Effector memory CD4-positive, alpha-beta T cell (primary cell): ENCODE data around the gene TADA1.

Experiments
- DNase-seq, 3 donors: peaks; one replicate each; pipeline ENCODE4 v3.0.0-alpha.2; 2020
- H3K27ac ChIP-seq: 2 replicates; pipeline ENCODE4 v1.7.0; 2013; ENCODE audit warnings: mild to moderate bottlenecking, low read length, moderate library complexity; ENCODE audit not compliant: insufficient read depth, poor library complexity, severe bottlenecking
- H3K27me3 ChIP-seq: replicated peaks from 2 replicates; pipeline ENCODE4 v1.7.0; 2013; ENCODE audit warnings: mild to moderate bottlenecking, low read length; ENCODE audit not compliant: insufficient read depth, control insufficient read depth, poor library complexity, severe bottlenecking
- H3K36me3 ChIP-seq: 2 replicates; pipeline ENCODE4 v1.7.0; 2013; ENCODE audit warnings: mild to moderate bottlenecking, low read length, moderate library complexity; ENCODE audit not compliant: control insufficient read depth, insufficient read depth
- H3K4me1 ChIP-seq: 2 replicates; pipeline ENCODE4 v1.7.0; 2013; ENCODE audit warnings: low read length, mild to moderate bottlenecking; ENCODE audit not compliant: control insufficient read depth, insufficient read depth, poor library complexity, severe bottlenecking
- H3K4me3 ChIP-seq: 2 replicates; pipeline ENCODE4 v1.7.0; 2013; ENCODE audit warnings: low read length, low read depth, mild to moderate bottlenecking; ENCODE audit not compliant: insufficient read depth, poor library complexity, severe bottlenecking
- H3K9me3 ChIP-seq: 2 replicates; pipeline ENCODE4 v1.7.0; 2013; ENCODE audit warnings: mild to moderate bottlenecking, low read length, moderate library complexity; ENCODE audit not compliant: control insufficient read depth

Gene TADA1

DNA sequence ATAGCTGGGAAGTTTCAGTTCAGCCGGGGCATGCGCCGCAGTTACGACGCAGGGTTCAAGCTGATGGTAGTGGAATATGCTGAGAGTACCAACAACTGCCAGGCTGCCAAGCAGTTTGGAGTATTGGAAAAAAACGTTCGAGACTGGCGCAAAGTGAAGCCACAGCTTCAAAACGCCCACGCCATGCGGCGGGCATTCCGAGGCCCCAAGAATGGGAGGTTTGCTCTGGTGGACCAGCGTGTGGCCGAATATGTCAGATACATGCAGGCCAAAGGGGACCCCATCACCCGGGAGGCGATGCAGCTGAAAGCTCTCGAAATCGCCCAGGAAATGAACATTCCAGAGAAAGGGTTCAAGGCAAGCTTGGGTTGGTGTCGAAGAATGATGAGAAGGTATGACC is 26.9 kb downstream of the TADA1 start:
- no peaks in the 10 kb centered on the region for H3K9me3 ChIP-seq
- no peaks in the 10 kb centered on the region for H3K4me1 ChIP-seq
- DNase-seq: no peak
- H3K27ac ChIP-seq: no peak overlapping the region
- peaks cover 77% of the 10 kb centered on the region for H3K36me3 ChIP-seq
- H3K4me3 ChIP-seq: no peak overlapping the region
- H3K27me3 ChIP-seq: no peaks in the 10 kb centered on the region

- no peaks in the 10 kb centered on the region for H3K4me1 ChIP-seq
- no peaks in the 10 kb centered on the region for H3K9me3 ChIP-seq
- no peak overlapping the region for H3K27ac ChIP-seq
- peaks cover 82% of the 10 kb centered on the region for H3K36me3 ChIP-seq
- H3K4me3 ChIP-seq: no peak overlapping the region
- H3K27me3 ChIP-seq: no peaks in the 10 kb centered on the region
- DNase-seq: no peak
These were observed 27.9 kb downstream of the TADA1 start for GRCh38 chr1:166848193-166848592.

GRCh38 chr1:166844791-166845190 is 31.3 kb downstream of the TADA1 start:
- Histone ChIP-seq H3K4me1 (peaks cover 11% of the 10 kb centered on the region), H3K27ac (no peak overlapping the region), H3K27me3 (no peaks in the 10 kb centered on the region), H3K9me3 (no peaks in the 10 kb centered on the region), H3K4me3 (no peak overlapping the region), H3K36me3 (peaks cover 76% of the 10 kb centered on the region)
- no peak for DNase-seq

DNA sequence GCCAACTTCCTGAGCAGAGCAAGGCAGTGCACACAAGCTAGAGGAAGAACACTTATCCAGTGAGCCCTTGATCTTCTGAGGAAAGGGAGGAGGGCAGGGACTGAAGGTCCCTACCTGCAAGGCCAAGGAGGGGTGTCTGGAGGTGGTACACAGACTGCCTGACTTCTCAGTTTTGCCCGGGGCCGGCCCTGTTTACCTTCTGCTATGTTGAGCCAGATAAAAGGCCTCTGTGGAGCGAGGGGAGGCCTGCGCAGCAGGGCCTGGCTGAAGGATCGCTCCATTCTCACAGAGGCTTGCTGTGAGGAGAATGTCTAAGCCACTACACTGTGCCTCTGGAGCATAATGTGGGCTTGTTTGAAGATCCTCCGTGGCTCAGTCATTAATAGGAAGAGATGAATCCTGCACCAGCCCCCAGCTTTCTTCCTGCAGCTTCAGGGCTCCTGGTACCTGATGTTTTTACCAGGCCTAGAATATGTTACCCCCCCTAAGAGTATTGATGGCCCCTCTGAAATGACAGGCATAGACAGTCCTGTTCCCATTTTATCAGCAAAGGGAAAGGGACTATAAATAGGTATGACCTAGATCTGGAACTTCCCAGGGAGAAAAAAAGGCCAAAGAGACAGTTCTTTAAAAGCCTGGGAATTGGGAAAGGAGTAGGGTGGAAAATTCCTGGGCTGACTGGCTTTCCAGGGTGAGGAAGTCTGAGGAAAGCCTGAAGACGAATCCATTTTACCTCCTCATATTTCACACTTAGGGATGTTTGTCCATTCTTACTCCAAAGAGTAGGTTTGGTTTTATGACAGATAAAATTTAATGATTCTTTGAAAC is 32.1 kb downstream of the TADA1 start:
- no peak for DNase-seq
- H3K9me3 ChIP-seq: no peaks in the 10 kb centered on the region
- no peaks in the 10 kb centered on the region for H3K27me3 ChIP-seq
- no peak overlapping the region for H3K27ac ChIP-seq
- H3K4me3 ChIP-seq: no peak overlapping the region
- H3K4me1 ChIP-seq: peaks cover 13% of the 10 kb centered on the region
- peaks cover 68% of the 10 kb centered on the region for H3K36me3 ChIP-seq

DNA sequence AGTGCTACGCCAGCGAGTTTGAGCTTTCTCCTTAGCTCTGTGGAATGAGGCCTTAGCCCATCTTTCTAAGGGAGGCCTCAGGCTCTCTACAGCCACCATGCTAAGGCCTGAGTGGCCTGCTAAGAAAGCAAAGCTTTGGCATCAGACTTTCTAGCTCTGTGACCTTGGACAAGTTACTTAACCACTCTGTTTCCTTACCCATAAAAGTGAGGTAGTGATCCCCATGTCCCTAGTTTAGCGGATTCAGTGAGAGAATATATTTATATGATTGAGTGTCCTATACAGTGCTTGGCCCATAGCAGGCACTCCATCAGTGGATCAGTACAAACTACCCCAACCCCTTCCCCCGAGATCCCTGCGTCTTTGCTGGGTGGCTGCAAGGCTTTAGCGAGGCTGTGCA is 32.7 kb downstream of the TADA1 start:
- H3K4me1 ChIP-seq: peaks cover 20% of the 10 kb centered on the region
- no peaks in the 10 kb centered on the region for H3K27me3 ChIP-seq
- peaks cover 61% of the 10 kb centered on the region for H3K36me3 ChIP-seq
- no peak overlapping the region for H3K4me3 ChIP-seq
- DNase-seq: no peak
- H3K27ac ChIP-seq: no peak overlapping the region
- no peaks in the 10 kb centered on the region for H3K9me3 ChIP-seq

DNA sequence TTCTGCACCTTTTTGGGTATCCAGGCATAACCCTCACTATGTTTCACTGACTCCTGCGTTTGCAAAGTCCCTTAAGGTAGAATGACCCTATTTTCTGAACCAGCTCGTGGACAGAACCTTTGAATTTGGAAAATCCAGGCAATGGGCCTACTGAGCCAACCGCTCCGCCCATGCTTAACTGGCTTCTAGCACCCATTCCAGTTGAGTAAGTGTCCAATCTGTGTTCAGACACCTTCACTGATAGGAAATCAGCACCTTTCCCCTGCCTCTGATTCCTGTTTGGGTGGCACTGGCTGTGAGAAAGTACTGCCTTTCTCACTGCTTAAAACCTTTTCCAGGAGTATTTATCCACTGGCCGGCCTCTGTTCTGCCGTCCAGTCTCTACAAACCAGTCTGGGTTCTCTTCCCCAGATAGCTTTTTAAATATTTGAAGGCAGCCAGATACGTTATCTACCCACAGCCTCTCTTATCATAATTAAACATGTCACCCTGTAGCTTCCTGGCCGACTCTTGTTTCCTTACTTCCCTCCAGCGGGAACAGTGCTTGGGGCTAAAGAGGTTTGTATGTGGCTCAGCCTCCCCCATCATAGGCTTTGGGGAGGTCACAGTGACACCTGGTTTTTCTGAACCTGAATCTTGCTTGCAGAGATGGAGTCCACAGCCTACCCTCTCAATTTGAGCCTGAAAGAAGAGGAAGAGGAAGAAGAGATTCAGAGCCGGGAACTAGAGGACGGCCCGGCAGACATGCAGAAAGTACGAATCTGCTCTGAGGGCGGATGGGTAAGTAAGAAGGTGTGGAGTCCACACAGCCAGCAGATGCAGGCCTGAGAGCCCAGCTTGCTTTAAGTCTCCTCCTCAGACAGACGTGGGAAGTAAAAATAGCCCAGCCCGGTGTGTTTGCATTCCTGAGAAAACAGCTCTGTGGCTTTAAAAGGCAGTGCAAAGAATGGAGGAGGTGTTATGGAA is 35.5 kb downstream of the TADA1 start:
- peaks cover 20% of the 10 kb centered on the region for H3K4me1 ChIP-seq
- H3K27ac ChIP-seq: peak overlapping the region; percentile 72
- peak overlapping the region; percentile 66 for H3K4me3 ChIP-seq
- H3K9me3 ChIP-seq: no peaks in the 10 kb centered on the region
- no peaks in the 10 kb centered on the region for H3K27me3 ChIP-seq
- H3K36me3 ChIP-seq: peaks cover 34% of the 10 kb centered on the region
- DNase-seq: no peak

- Histone ChIP-seq H3K36me3 (peaks cover 26% of the 10 kb centered on the region), H3K9me3 (no peaks in the 10 kb centered on the region), H3K27ac (peak overlapping the region; percentile 85), H3K27me3 (no peaks in the 10 kb centered on the region), H3K4me3 (peak overlapping the region; percentile 66), H3K4me1 (peaks cover 20% of the 10 kb centered on the region)
- peak; percentile 51 to 53 (median 53) for DNase-seq
These were observed 36.3 kb downstream of the TADA1 start for GRCh38 chr1:166839600-166840308.

- DNase-seq: peak; percentile 70 to 74 (median 73)
- H3K4me1 ChIP-seq: peaks cover 20% of the 10 kb centered on the region
- no peaks in the 10 kb centered on the region for H3K27me3 ChIP-seq
- peak within 1 kb of the TSS; percentile 66 for H3K4me3 ChIP-seq
- no peaks in the 10 kb centered on the region for H3K9me3 ChIP-seq
- H3K36me3 ChIP-seq: peaks cover 21% of the 10 kb centered on the region
- peak within 1 kb of the TSS; percentile 85 for H3K27ac ChIP-seq
These were observed 37.1 kb downstream of the TADA1 start, which contains the start of gene POGK for GRCh38 chr1:166838766-166839599. Gene POGK (plus strand): TSS chr1:166839475. CDS start chr1:166840957, 1,482 bp downstream.

GRCh38 chr1:166836733-166837132 is 39.3 kb downstream of the TADA1 start:
- H3K36me3 ChIP-seq: peaks cover 2% of the 10 kb centered on the region
- DNase-seq: no peak
- H3K4me3 ChIP-seq: no peak overlapping the region
- peaks cover 20% of the 10 kb centered on the region for H3K4me1 ChIP-seq
- H3K27me3 ChIP-seq: no peaks in the 10 kb centered on the region
- H3K9me3 ChIP-seq: no peaks in the 10 kb centered on the region
- no peak overlapping the region for H3K27ac ChIP-seq
